T-helper 1 cell treated with Interleukin-12 subunit alpha and Interleukin-12 subunit beta and Interleukin-4 antibody, amounts not matched to agents 30 μg/mL and 1 μg/mL, for 36 hours (primary cell): Measurements from ENCODE around the gene WDFY4.

Experiments used
- H3K27ac Mint-ChIP-seq: one replicate; pipeline ENCODE4 v1.8.0; 2021; ENCODE audit warnings: mild to moderate bottlenecking, mixed read lengths
- H3K27me3 Mint-ChIP-seq: one replicate; pipeline ENCODE4 v1.8.0; 2021; ENCODE audit warnings: low read depth, mixed read lengths
- H3K36me3 Mint-ChIP-seq: one replicate; pipeline ENCODE4 v1.8.0; 2021; ENCODE audit warnings: low read depth, mixed read lengths
- H3K4me1 Mint-ChIP-seq: one replicate; pipeline ENCODE4 v1.8.0; 2021; ENCODE audit warnings: low read depth, mixed read lengths
- H3K4me3 Mint-ChIP-seq: one replicate; pipeline ENCODE4 v1.8.0; 2021; ENCODE audit warnings: mild to moderate bottlenecking, moderate library complexity, mixed read lengths
- H3K9me3 Mint-ChIP-seq: one replicate; pipeline ENCODE4 v1.8.0; 2021; ENCODE audit warnings: mixed read lengths

Gene WDFY4

GRCh38 chr10:48651293-48651692 lies 33.4 kb upstream of the WDFY4 start:
- peaks cover 50% of the 10 kb centered on the region for H3K27me3 Mint-ChIP-seq
- H3K27ac Mint-ChIP-seq = no peak overlapping the region
- no peaks in the 10 kb centered on the region for H3K9me3 Mint-ChIP-seq
- H3K4me1 Mint-ChIP-seq = peaks cover 4% of the 10 kb centered on the region
- H3K4me3 Mint-ChIP-seq = no peak overlapping the region
- H3K36me3 Mint-ChIP-seq = no peaks in the 10 kb centered on the region

GRCh38 chr10:48651839-48652238 lies 32.8 kb upstream of the WDFY4 start:
- Mint-ChIP-seq H3K4me1 (peaks cover 7% of the 10 kb centered on the region), H3K9me3 (no peaks in the 10 kb centered on the region), H3K27ac (no peak overlapping the region), H3K27me3 (peaks cover 48% of the 10 kb centered on the region), H3K4me3 (no peak overlapping the region), H3K36me3 (no peaks in the 10 kb centered on the region)

- Mint-ChIP-seq H3K4me3 (no peak overlapping the region), H3K9me3 (no peaks in the 10 kb centered on the region), H3K4me1 (peaks cover 7% of the 10 kb centered on the region), H3K27me3 (peaks cover 48% of the 10 kb centered on the region), H3K27ac (no peak overlapping the region), H3K36me3 (no peaks in the 10 kb centered on the region)
Observed at GRCh38 chr10:48652344-48652743, 32.3 kb upstream of the WDFY4 start.

- H3K27ac Mint-ChIP-seq = no peak overlapping the region
- H3K36me3 Mint-ChIP-seq = no peaks in the 10 kb centered on the region
- no peaks in the 10 kb centered on the region for H3K9me3 Mint-ChIP-seq
Observed at GRCh38 chr10:48653347-48653746, 31.3 kb upstream of the WDFY4 start.

GRCh38 chr10:48653944-48654698 lies 30.6 kb upstream of the WDFY4 start:
- peaks cover 44% of the 10 kb centered on the region for H3K27me3 Mint-ChIP-seq
- H3K4me1 Mint-ChIP-seq = peaks cover 7% of the 10 kb centered on the region
- H3K9me3 Mint-ChIP-seq = no peaks in the 10 kb centered on the region
- H3K27ac Mint-ChIP-seq = no peak overlapping the region
- no peak overlapping the region for H3K4me3 Mint-ChIP-seq
- H3K36me3 Mint-ChIP-seq = no peaks in the 10 kb centered on the region

More at GRCh38 chr10:48653347-48653746, 31.3 kb upstream of the WDFY4 start:
- no peak overlapping the region for H3K4me3 Mint-ChIP-seq
- peaks cover 46% of the 10 kb centered on the region for H3K27me3 Mint-ChIP-seq
- H3K4me1 Mint-ChIP-seq = peaks cover 7% of the 10 kb centered on the region

- Mint-ChIP-seq H3K9me3 (no peaks in the 10 kb centered on the region), H3K4me1 (peaks cover 7% of the 10 kb centered on the region), H3K27me3 (peaks cover 41% of the 10 kb centered on the region), H3K27ac (no peak overlapping the region), H3K36me3 (no peaks in the 10 kb centered on the region), H3K4me3 (no peak overlapping the region)
Observed at GRCh38 chr10:48655411-48656240, 29.0 kb upstream of the WDFY4 start.

GRCh38 chr10:48656241-48656913 lies 28.3 kb upstream of the WDFY4 start:
- Mint-ChIP-seq H3K4me1 (peaks cover 7% of the 10 kb centered on the region), H3K9me3 (no peaks in the 10 kb centered on the region), H3K27me3 (peaks cover 42% of the 10 kb centered on the region), H3K27ac (peak overlapping the region; percentile 34), H3K36me3 (no peaks in the 10 kb centered on the region), H3K4me3 (peak overlapping the region; percentile 79)

GRCh38 chr10:48656914-48657305 lies 27.8 kb upstream of the WDFY4 start:
- Mint-ChIP-seq H3K36me3 (no peaks in the 10 kb centered on the region), H3K27me3 (peaks cover 41% of the 10 kb centered on the region), H3K9me3 (no peaks in the 10 kb centered on the region), H3K4me3 (peak overlapping the region; percentile 79), H3K4me1 (peaks cover 6% of the 10 kb centered on the region), H3K27ac (no peak overlapping the region)

GRCh38 chr10:48657416-48657815 lies 27.3 kb upstream of the WDFY4 start:
- Mint-ChIP-seq H3K4me3 (no peak overlapping the region), H3K36me3 (no peaks in the 10 kb centered on the region), H3K9me3 (no peaks in the 10 kb centered on the region), H3K4me1 (peaks cover 6% of the 10 kb centered on the region), H3K27ac (no peak overlapping the region), H3K27me3 (peaks cover 41% of the 10 kb centered on the region)

- H3K9me3 Mint-ChIP-seq = no peaks in the 10 kb centered on the region
- H3K4me1 Mint-ChIP-seq = peaks cover 6% of the 10 kb centered on the region
- H3K27me3 Mint-ChIP-seq = peaks cover 37% of the 10 kb centered on the region
- no peak overlapping the region for H3K4me3 Mint-ChIP-seq
- no peaks in the 10 kb centered on the region for H3K36me3 Mint-ChIP-seq
- H3K27ac Mint-ChIP-seq = no peak overlapping the region
Observed at GRCh38 chr10:48658243-48658974, 26.3 kb upstream of the WDFY4 start.

- H3K27me3 Mint-ChIP-seq = peaks cover 34% of the 10 kb centered on the region
- H3K9me3 Mint-ChIP-seq = no peaks in the 10 kb centered on the region
- H3K4me1 Mint-ChIP-seq = peaks cover 6% of the 10 kb centered on the region
- H3K36me3 Mint-ChIP-seq = no peaks in the 10 kb centered on the region
- H3K27ac Mint-ChIP-seq = no peak overlapping the region
- no peak overlapping the region for H3K4me3 Mint-ChIP-seq
Observed at GRCh38 chr10:48658975-48659269, 25.8 kb upstream of the WDFY4 start.

- Mint-ChIP-seq H3K27me3 (peaks cover 27% of the 10 kb centered on the region), H3K9me3 (no peaks in the 10 kb centered on the region), H3K4me3 (no peak overlapping the region), H3K36me3 (no peaks in the 10 kb centered on the region), H3K4me1 (peaks cover 3% of the 10 kb centered on the region), H3K27ac (no peak overlapping the region)
Observed at GRCh38 chr10:48659790-48660189, 24.9 kb upstream of the WDFY4 start.

- H3K4me3 Mint-ChIP-seq = no peak overlapping the region
- H3K27ac Mint-ChIP-seq = no peak overlapping the region
- no peaks in the 10 kb centered on the region for H3K36me3 Mint-ChIP-seq
- peaks cover 20% of the 10 kb centered on the region for H3K27me3 Mint-ChIP-seq
- peaks cover 1% of the 10 kb centered on the region for H3K4me1 Mint-ChIP-seq
- H3K9me3 Mint-ChIP-seq = no peaks in the 10 kb centered on the region
Observed at GRCh38 chr10:48661441-48661840, 23.2 kb upstream of the WDFY4 start.

GRCh38 chr10:48667960-48668590 lies 16.6 kb upstream of the WDFY4 start:
- Mint-ChIP-seq H3K27ac (no peak overlapping the region), H3K4me3 (no peak overlapping the region), H3K36me3 (no peaks in the 10 kb centered on the region), H3K27me3 (no peaks in the 10 kb centered on the region), H3K9me3 (no peaks in the 10 kb centered on the region), H3K4me1 (no peaks in the 10 kb centered on the region)
